Astrocyte (in vitro differentiated cells and primary cell): ENCODE results near the gene ZNF605. TPM values are rescaled to one million over a fixed set of nuclear protein-coding genes. Genes with fewer than 3 reads are reported as not detected.
A peak's percentile ranks its signal among the peaks of the same experiment; 100 is the strongest.
"Not testable (repeated sequence)": the region's sequence is repeated elsewhere in the genome, so short reads cannot be mapped to it uniquely, and the experiment has no call there.

Source experiments
- DNase-seq: peaks from one replicate; pipeline ENCODE4 v3.0.0-alpha.2; 2010; ENCODE audit warnings: low read depth
- FAIRE-seq: peaks from 2 replicates; lab custom pipeline; 2011; peaks lifted over from hg19 to GRCh38; lab: Jason Lieb, UNC
- H2AFZ ChIP-seq: 2 replicates; pipeline ENCODE4 v1.6.0; 2012; ENCODE audit warnings: low read depth, low read length, inconsistent platforms
- H3K27ac ChIP-seq: 2 replicates; pipeline ENCODE4 v1.5.1; 2011; ENCODE audit warnings: low read depth, low read length, inconsistent platforms
- H3K27me3 ChIP-seq: 2 replicates; pipeline ENCODE4 v1.6.0; 2011; ENCODE audit warnings: low read length, inconsistent platforms; ENCODE audit not compliant: insufficient read depth
- H3K36me3 ChIP-seq: 2 replicates; pipeline ENCODE4 v1.5.1; 2011; ENCODE audit warnings: low read length, inconsistent platforms; ENCODE audit not compliant: insufficient read depth
- H3K4me1 ChIP-seq: 2 replicates; pipeline ENCODE4 v1.5.1; 2011; ENCODE audit warnings: low read length, inconsistent platforms; ENCODE audit not compliant: insufficient read depth
- H3K4me2 ChIP-seq: 2 replicates; pipeline ENCODE4 v1.6.0; 2012; ENCODE audit warnings: low read length, inconsistent platforms
- H3K4me3 ChIP-seq: 2 replicates; pipeline ENCODE4 v1.5.1; 2011; ENCODE audit warnings: low read depth, mild to moderate bottlenecking, low read length, inconsistent platforms; ENCODE audit not compliant: insufficient read depth
- H3K79me2 ChIP-seq: 2 replicates; pipeline ENCODE4 v1.6.0; 2012; ENCODE audit warnings: mild to moderate bottlenecking, low read length, inconsistent platforms; ENCODE audit not compliant: insufficient read depth
- H3K9ac ChIP-seq: 2 replicates; pipeline ENCODE4 v1.6.0; 2012; ENCODE audit warnings: mild to moderate bottlenecking, low read length, inconsistent platforms
- H3K9me3 ChIP-seq: 2 replicates; pipeline ENCODE4 v1.5.1; 2012; ENCODE audit warnings: low read depth, mild to moderate bottlenecking, low read length, inconsistent platforms; ENCODE audit not compliant: insufficient read depth
- H4K20me1 ChIP-seq: 2 replicates; pipeline ENCODE4 v1.6.0; 2012; ENCODE audit warnings: low read length, inconsistent platforms; ENCODE audit not compliant: insufficient read depth
- H3K27ac Mint-ChIP-seq: one replicate; pipeline ENCODE4 v1.8.0; 2021; ENCODE audit warnings: mild to moderate bottlenecking, mixed read lengths; ENCODE audit not compliant: unreplicated experiment
- H3K27me3 Mint-ChIP-seq: one replicate; pipeline ENCODE4 v1.8.0; 2021; ENCODE audit warnings: low read depth, mixed read lengths; ENCODE audit not compliant: unreplicated experiment
- H3K36me3 Mint-ChIP-seq: one replicate; pipeline ENCODE4 v1.8.0; 2021; ENCODE audit warnings: low read depth, mixed read lengths; ENCODE audit not compliant: unreplicated experiment
- H3K4me1 Mint-ChIP-seq: one replicate; pipeline ENCODE4 v1.8.0; 2021; ENCODE audit warnings: low read depth, mixed read lengths; ENCODE audit not compliant: unreplicated experiment
- H3K4me3 Mint-ChIP-seq: one replicate; pipeline ENCODE4 v1.8.0; 2021; ENCODE audit warnings: mild to moderate bottlenecking, moderate library complexity, mixed read lengths; ENCODE audit not compliant: unreplicated experiment
- H3K9me3 Mint-ChIP-seq: one replicate; pipeline ENCODE4 v1.8.0; 2021; ENCODE audit warnings: mild to moderate bottlenecking, mixed read lengths; ENCODE audit not compliant: unreplicated experiment
- CTCF ChIP-seq: IDR thresholded peaks from 2 replicates; pipeline ENCODE4 v1.5.1; 2011; ENCODE audit warnings: low read depth, mild to moderate bottlenecking, inconsistent platforms, low read length, moderate library complexity; ENCODE audit not compliant: insufficient read depth
- EZH2 ChIP-seq: IDR thresholded peaks from 2 replicates; pipeline ENCODE4 v1.6.1; 2012; ENCODE audit warnings: mild to moderate bottlenecking, low read length, inconsistent platforms; ENCODE audit not compliant: insufficient read depth
- total RNA-seq: library from RNA; stranded (reverse); gene quantifications from 2 replicates; pipeline ENCODE4 v1.2.1, GENCODE V29; 2021

ZNF605 gene
- total RNA-seq, 1 donor from 2014 or later: 16.2 TPM

DNA sequence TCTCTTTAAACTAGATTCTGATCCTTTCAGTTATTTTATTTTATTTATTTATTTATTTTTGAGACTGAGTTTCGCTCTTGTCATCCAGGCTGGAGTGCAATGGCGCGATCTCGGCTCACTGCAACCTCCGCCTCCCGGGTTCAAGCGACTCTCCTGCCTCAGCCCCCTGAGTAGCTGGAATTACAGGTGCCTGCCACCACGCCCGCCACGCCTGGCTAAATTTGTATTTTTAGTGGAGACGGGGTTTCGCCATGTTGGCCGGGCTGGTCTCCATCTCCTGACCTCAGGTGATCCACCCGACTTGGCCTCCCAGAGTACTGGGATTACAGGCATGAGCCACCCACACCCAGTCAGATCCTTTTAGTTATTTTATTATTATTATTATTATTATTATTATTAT, 5.7 kb upstream of the ZNF605 start:
- H3K79me2 ChIP-seq, H3K9ac ChIP-seq, H3K27me3 ChIP-seq, H3K4me1 ChIP-seq, H3K4me3 ChIP-seq, DNase-seq, H3K4me3 Mint-ChIP-seq, FAIRE-seq, H3K4me1 Mint-ChIP-seq, H3K9me3 ChIP-seq, H2AFZ ChIP-seq, H3K27ac Mint-ChIP-seq, H3K4me2 ChIP-seq, H3K27ac ChIP-seq, H3K27me3 Mint-ChIP-seq, H4K20me1 ChIP-seq, H3K36me3 ChIP-seq: not testable (repeated sequence)
- Mint-ChIP-seq H3K9me3 (peaks cover 17% of the 10 kb centered on the region), H3K36me3 (peaks cover 23% of the 10 kb centered on the region)

- H3K27ac ChIP-seq: peak overlapping the region; percentile 74
- Mint-ChIP-seq H3K9me3 (peaks cover 27% of the 10 kb centered on the region), H3K36me3 (peaks cover 24% of the 10 kb centered on the region), H3K27ac (peak overlapping the region; percentile 78), H3K27me3 (no peaks in the 10 kb centered on the region), H3K4me1 (peaks cover 8% of the 10 kb centered on the region), H3K4me3 (peak overlapping the region; percentile 89)
- H2AFZ ChIP-seq: peak overlapping the region; percentile 70
- TF ChIP-seq EZH2 (no peak), CTCF (no peak)
- FAIRE-seq: no peak
- H3K36me3 ChIP-seq: no peaks in the 10 kb centered on the region
- H3K4me1 ChIP-seq: peaks cover 12% of the 10 kb centered on the region
- peak overlapping the region; percentile 89 for H3K9ac ChIP-seq
- H4K20me1 ChIP-seq: peaks cover 28% of the 10 kb centered on the region
- H3K79me2 ChIP-seq: peaks cover 58% of the 10 kb centered on the region
- H3K9me3 ChIP-seq: peaks cover 16% of the 10 kb centered on the region
- DNase-seq: peak; percentile 63
- no peaks in the 10 kb centered on the region for H3K27me3 ChIP-seq
- peak overlapping the region; percentile 96 for H3K4me2 ChIP-seq
- H3K4me3 ChIP-seq: peak overlapping the region; percentile 82
These were observed 754 bp downstream of the ZNF605 start for GRCh38 chr12:132955094-132956010.

- Mint-ChIP-seq H3K36me3 (peaks cover 26% of the 10 kb centered on the region), H3K27me3 (no peaks in the 10 kb centered on the region), H3K4me1 (peaks cover 8% of the 10 kb centered on the region), H3K9me3 (peaks cover 28% of the 10 kb centered on the region), H3K27ac (peak overlapping the region; percentile 78), H3K4me3 (peak overlapping the region; percentile 89)
- Histone ChIP-seq H3K9ac (peak overlapping the region; percentile 89), H4K20me1 (peaks cover 34% of the 10 kb centered on the region), H3K9me3 (peaks cover 23% of the 10 kb centered on the region), H3K4me2 (peak overlapping the region; percentile 96), H3K27ac (peak overlapping the region; percentile 74), H3K79me2 (peaks cover 65% of the 10 kb centered on the region), H2AFZ (no peak overlapping the region), H3K36me3 (no peaks in the 10 kb centered on the region), H3K27me3 (no peaks in the 10 kb centered on the region), H3K4me3 (peak overlapping the region; percentile 82), H3K4me1 (peaks cover 12% of the 10 kb centered on the region)
- TF ChIP-seq CTCF (no peak), EZH2 (no peak)
- FAIRE-seq (no peak), DNase-seq (no peak)
These were observed 1.5 kb downstream of the ZNF605 start for GRCh38 chr12:132954471-132955048.
